Kidney tubule cell (primary cell): ENCODE results near the gene MAP3K19.

Experiments used
- DNase-seq: peaks from one replicate; pipeline ENCODE4 v3.0.0-alpha.2; 2018; ENCODE audit warnings: low spot score

MAP3K19 gene

DNA sequence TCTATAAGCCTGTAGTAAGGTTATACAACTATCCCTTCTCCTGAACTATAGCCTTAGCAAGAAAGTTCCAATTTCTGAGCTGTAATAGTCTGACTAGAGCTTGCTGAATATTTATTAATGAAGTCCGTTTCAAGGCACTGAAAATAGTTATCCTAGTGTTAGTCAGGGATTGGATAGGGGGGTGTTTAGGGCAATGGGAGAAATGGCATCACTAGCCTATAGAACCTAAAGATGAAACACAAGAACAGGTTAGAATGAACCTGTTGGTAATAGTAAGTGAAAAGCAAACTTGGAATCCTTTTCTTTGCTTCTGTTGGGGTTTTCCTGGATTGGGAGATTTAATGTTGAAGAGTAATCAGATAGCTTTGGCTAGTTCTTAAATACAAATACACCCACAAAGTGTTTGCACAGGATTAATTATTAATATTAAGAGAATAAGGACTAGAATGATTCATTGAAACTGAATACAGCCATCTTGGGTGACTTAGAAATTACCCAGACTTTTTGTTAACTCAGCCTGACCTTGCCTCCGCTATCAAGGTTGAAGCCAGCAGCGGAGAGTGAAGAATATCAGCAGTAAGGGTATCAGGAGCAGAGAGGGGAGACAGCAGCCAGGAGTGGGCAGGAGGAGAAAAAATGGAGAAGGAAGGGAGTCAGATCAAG is 114.3 kb downstream of the MAP3K19 start:
- DNase-seq = peak; percentile 71

DNA sequence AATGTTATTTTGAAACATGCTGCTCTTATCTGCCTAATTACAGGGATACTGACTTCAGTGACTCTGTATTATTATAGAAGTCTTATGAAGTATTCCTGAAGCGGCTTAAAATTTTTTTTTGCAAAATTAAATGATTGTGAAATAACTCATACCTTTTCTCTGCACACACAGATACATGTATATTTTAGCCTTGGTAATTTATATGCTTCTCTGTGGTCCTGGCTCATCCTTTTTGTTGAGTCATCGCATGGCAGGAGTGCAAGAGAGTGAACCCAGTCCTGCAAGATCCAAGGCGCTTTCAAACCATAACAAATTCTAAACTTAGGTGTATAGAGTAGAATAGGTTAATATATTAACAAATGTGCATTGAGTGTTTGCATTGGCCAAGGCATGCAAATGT is 120.1 kb downstream of the MAP3K19 start:
- DNase-seq = peak; percentile 34

DNA sequence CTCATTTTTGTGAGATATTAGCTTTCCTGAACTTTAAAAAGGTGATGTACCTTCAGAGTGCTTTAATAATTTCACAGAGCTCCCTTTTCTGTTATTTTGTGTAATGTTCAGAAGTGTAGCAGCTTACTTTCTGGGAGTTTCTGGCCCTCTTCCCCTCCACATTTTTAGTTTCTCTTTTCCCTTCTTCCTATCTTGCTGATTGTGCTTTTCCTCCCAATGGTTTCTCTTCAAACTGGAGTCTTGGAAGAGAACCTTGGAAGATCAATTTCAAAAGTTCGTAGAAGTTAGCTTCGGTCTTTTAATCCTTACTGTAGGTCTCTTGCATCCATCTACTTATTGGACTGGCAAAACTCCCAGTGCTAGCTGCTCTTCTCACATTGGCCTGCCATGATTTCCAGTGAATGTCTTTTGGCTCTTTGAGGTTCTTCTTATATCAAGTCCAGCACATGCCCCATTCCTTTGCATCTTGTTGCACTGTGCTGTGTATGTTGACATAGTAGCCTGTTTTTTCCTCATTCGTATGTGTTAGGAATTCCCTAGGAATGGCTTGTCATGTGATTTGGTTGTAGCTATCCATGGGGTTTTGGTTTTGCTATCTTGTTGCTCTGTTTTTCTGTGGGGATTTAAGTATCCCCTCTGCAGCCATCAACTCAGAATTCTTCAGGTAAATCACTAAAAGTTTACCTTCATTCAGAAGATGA is 120.9 kb downstream of the MAP3K19 start:
- DNase-seq = peak; percentile 10

GRCh38 chr2:134924912-134925311 is 122.3 kb downstream of the MAP3K19 start:
- DNase-seq = no peak

DNA sequence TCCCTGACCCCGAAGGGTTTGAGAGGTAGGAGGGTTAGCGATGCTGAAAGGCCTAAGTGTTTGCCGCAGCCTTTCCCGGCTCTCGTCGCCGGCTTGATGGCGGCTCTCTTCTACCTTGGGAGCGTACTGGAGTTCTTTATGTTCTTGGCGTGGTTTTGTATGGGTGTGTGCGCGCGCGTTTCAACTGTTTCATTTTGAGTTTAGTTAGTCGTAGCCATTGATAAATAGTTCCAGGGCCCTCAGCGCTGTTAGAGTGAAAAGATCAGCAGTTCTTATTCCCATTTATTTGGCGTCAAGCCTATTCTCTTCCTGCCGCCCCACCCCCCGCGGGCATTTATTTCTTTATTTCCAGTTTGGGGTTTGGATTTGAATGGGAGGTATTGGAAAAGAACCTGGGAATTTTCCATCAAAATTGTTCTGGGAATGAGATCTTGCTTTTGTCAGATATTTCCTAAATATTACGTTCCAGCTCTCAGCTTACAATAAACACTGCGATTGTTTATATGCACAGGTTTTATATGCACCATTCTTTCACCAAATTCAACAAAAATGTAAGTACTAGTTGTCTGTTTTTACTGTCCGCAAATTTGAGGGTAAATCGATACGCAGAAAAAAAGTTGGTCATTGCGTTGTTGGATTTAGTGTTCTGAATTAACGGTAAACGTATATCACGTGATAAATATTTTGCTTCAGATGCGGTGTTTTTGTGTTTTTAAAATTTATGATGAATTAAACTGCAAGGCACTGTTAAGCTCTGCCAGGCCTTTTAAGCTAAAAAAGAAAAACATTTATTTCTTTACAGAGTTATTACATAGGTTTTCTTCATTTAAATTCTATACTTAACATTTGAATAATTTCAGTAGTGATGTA is 127.7 kb downstream of the MAP3K19 start:
- peak; percentile 38 for DNase-seq

GRCh38 chr2:134918526-134919340 is 128.5 kb downstream of the MAP3K19 start, which contains the start of gene CCNT2:
CCNT2 (plus strand) TSS chr2:134918822; CDS start chr2:134918855, 33 bp downstream.
- DNase-seq = peak; percentile 100

DNA sequence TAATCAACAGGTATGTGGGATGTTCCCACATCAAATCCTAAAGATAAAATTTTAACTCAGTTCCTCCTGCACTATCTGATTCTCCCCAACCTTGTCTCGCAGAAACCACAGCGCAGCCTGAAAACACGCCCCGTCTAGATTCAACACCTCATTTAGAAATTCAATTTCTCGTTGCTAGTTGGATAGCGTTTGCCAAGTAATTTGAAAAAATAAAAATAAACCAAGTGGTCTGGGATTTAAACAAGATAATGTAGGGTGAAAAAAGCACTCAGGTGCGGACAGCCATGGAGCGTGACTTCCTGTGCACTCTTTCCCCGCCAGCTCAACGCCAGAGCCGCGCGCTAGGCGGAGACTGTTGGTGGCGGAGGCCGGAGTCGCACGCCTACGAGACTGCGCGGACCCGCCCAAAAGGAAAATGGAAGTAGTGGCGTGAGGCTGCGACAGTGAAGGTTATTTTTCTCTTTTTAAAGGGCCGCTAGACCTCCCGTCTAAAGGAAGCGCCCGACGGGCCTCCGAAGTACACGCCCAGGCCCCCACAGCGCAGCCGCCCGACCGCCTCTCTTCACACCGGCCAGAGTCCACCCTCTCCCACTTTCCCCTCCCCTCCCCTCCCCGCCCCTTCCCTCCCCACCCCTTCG is 129.2 kb downstream of the MAP3K19 start:
- DNase-seq = no peak

DNA sequence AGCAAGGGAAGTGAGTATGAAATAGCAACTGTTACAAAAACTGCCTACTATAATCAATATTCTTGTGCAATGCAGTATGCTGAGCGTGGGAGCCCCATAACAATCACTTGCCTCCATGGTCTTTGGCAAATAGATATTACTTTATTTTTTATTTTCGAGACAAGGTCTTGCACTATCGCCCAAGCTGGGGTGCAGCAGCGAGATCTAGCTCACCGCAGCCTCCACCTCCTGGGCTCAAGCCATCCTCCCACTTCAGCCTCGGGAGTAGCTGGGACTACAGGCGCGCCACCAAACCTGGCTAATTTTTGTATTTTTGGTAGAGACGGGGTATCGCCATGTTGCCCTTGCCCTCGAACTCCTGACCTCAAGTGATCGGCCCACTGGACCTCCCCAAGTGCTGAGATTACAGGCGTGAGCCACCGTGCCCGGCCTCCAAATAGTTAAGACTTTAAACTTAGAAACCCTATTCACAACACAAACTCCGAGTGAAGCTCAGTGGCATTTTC is 129.8 kb downstream of the MAP3K19 start:
- DNase-seq = peak; percentile 8
